Activated CD8-positive, alpha-beta memory T cell treated with anti-CD3 and anti-CD28 coated beads, Interleukin-2, amount 50 U/mL, for 48 hours (primary cell): ENCODE data around the gene KCNT1.

Experiments used
- DNase-seq: peaks from one replicate; pipeline ENCODE4 v3.0.0-alpha.2; 2020

The KCNT1 gene

DNA sequence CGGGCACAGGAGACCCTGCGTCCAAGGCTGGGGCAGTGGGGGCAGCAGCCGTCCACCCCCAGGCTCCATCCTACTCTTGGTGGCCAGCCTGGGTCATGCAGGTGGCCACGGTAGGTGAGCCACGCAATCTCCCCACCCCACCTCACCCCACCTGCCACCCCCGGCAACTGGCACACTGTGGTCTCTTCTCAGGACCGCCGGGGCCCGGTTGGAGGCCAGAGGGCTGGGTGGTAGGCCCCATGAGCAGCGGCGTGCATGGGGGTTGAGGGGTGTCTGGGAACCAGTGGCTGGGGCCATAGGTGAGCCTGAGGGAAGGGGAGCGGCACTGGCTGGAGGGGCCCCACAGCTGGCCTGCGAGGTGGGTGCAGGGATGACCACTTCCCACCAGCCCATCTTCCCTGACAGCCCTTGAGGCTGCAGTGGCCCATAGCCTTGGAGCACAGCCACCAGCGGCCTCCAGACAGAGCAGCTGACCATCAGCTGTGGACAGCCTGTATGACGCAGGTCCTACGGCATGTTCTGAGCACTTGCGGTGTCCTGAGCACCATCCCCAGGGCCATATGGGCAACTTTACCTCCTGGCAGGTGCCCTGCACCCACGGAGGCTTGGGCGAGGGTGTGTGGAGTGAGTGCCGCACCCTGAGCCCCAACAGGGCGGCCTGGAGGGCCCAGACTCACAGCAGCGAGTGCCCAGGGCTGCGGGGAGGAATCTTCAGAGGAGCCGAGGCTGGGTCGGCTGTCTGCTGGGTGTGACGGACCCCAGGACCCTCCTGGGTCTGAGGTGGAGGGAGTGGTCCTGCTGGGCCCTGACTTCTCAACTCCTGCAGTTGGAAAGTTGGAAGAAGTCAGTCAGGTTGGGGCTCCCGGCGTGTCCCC, 47.4 kb downstream of the KCNT1 start:
- no peak for DNase-seq

DNA sequence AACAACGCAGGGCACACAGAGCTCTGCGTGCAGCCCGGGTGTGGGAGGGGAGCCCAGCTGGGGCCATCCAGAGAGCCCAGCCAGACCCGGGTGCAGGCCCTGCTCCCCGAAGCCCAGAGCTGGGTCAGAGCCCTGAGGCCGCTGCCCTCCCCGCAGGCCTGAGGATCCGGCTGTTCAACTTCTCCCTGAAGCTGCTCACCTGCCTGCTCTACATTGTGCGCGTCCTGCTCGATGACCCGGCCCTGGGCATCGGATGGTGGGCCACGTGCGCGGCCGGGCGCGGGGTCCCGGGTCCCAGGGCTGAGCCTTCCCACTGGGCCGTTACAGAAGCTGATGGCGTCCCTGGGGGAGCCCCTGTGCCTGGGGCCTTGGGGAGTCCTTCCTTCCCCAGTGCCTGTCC, 48.8 kb downstream of the KCNT1 start:
- no peak for DNase-seq

DNA sequence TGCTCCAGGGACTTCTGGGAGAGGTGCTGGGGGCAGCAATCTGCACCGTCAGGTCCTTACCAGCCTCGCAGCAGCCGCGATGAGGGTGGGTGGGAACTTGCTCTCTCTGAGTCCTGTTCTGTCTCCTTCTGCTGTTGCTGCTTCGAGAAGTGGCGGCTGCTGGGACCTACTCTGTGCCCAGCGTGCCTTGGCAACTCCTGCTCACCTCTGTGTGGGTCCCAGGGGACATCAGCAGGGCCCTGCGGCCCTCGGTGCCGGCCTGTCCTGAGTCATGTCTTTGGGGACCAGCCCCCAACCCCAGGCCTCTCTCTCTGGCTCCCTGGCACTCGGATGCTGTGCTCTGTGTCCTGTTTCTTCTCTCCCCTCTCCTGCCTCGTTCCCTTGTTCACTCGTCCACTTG, 49.5 kb downstream of the KCNT1 start:
- DNase-seq, result no peak

DNA sequence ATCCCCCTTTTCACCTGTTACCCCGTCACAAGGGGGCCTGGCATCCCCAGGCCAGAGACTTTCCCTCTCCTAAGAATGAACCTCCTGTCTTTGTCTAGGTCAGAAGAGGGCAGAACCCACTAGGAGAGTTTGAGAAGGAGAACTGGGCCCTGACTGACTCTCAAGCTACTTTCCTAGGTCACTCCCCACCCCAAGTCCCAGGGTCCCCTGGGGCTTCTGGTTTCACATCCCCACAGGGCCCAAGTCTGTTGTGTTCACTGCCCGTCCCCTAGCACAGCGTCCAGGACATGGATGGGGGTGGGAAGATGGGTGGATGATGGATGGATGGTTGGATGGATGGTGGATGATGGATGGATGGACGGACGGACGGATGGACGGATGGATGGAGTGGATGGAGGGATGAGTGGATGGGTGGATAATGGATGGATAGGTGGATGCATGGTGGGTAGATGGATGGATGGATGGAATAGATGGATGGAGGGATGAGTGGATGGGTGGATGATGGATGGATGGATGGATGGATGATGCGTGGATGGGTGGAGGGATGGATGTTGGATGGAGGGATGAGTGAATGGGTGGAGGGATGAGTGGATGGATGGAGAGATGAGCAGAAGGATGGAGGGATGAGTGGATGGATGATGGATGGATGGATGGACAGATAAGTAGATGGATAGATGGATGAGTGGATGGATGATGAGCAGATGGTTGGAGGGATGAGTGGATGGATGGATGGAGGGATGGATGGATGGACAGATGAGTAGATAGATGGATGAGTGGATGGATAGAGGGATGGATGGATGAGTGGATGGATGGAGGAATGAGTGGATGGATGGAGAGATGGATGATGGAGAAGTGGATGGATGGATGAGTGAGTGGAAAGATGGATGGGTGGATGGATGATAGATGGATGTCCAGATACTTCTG, 50.6 kb downstream of the KCNT1 start:
- no peak for DNase-seq

DNA sequence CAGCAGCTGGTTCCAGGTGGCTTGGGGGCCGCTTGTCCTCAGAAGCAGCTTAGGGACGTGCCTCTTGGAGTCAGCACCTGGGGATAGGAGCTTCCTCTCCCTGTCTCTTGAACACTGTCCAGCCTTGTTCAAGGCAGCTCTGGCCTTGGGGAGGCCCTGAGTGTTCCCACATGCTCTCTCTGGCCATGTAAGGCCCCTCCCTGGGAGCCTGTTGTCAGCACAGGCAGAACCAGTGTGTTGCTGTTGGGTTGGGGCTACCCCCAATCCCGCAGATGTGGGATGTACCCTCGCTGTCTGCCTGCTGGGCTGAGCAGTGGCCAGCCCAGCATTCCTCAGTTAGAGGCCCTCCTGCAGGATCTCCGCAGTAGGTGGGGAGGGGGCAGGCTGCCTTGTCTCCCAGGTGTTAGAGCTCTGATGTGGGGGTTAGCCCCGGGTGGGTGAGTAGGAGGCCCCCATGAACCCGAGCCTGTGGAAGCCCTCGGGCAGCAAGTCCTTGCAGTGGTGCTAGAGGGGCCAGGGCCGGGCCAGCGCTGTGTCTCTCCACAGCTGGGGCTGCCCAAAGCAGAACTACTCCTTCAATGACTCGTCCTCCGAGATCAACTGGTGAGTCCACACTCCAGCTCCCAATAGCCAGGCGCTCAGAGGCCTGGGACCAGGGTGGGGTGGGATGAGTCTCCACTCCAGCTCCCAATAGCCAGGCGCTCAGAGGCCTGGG, 51.6 kb downstream of the KCNT1 start:
- no peak for DNase-seq

DNA sequence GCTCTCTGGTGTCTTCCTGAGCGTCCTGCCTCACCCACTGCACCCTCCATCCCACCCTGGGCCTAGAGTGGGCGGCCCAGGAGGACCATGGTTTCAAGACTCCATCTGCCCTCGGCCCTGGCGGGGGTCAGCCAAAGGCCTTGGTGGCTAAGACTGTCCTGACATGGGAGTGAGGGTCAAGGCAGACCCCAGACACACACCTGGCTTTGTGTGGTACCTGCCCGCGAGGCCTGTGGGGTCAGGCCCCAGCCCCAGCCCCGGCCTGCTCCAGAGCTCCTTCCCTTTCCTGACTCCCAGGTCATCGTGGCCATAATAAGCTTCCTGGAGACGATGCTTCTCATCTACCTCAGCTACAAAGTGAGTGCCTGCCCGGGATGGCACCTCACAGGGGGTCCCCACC, 54.6 kb downstream of the KCNT1 start:
- no peak for DNase-seq

DNA sequence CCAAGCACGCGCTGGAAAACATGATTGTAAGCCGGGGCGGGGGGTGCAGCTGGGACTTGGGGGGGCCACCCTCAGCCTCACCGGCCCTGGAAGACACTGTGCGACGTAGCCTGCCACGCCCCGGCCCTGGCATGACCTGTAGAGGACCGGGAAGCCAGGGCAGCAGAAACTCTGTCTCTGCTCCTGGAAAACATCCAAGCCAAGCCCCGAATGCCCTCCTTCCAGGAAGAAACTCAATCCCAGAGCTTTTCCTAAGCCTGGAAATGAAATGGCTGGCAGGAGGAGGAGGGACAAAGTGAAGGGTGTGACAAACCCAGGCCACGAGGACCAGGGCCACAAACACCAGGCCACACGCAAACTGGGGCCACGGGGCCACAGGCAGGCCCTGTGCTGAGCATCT, 55.4 kb downstream of the KCNT1 start:
- DNase-seq, result no peak

DNA sequence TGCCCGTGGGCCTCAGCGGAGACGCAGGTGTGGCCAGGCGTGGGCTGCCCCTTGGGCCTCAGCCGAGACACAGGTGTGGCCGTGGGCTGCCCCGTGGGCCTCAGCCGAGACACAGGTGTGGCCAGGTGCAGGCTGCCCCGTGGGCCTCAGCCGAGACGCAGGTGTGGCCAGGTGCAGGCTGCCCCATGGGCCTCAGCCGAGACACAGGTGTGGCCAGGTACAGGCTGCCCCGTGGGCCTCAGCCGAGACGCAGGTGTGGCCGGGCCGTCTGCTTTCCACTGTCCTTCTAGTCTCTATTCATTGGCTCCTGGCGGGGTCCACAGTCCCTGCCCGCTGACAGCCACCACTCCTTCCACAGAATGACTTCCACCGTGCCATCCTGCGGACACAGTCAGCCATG, 56.1 kb downstream of the KCNT1 start:
- DNase-seq, result no peak

DNA sequence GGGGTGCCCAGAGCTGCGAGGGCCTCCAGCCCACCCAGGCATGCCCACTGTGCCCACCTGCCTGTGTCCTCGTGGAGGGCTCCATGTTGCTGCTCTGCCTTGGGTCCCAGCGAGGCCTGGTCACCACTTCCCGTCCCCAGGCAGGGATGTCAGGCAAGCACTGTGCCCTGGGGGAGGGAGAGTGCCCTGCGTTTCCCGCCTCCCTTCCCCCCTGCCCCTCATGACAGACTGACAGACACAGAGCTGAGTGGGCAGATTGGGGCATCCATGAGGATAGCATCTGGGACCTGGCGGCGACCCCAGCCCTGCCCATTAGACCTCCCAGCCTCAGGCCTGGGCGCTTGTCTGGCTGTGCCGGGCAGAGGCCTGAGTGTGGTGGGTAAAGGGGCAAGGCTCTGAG, 56.9 kb downstream of the KCNT1 start:
- DNase-seq, result no peak

DNA sequence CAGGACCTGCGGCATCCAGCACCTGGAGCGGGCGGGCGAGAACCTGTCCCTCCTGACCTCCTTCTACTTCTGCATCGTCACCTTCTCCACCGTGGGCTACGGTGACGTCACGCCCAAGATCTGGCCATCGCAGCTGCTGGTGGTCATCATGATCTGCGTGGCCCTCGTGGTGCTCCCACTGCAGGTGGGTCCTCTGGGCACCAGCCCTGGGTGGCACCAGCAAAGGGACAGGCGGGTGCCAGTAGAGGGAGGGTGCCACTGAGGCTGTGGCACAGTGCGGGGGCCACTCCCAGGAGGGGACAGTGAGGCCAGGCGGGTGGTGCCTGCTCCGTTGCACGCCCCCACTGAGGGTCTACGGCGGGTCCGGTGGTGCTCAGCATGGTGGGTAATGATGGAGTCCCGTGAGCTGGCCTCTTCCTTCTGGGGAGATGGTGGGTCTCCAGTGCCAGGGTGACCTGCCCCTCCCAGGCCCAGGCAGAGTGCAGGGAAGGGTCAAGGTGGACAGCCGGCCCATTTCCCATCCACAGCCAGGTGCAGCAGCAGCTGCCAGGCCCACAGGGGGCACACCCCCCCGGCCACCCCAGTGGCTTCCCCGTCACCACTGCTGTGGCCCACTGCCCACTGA, 57.8 kb downstream of the KCNT1 start:
- DNase-seq, result no peak

DNA sequence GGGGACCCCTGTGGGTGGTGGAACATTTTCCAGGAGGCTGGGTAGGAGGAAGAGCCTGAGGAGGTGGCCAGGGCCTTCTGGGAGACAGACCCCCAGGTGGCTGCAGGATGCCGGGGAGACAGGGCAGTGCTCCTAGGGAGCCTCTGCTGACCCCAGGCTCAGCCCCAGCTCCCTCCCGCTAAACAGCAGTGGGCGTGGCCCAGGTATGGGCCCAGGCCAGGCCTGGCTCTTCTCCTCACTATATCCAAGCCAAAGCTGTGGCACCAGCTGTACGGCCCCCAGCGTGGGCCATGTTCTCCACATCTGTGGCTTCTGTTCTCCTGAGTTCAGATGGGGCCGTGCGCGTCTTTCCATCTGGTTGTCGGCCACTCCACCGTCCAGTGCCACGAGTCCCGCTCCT, 58.5 kb downstream of the KCNT1 start:
- no peak for DNase-seq

DNA sequence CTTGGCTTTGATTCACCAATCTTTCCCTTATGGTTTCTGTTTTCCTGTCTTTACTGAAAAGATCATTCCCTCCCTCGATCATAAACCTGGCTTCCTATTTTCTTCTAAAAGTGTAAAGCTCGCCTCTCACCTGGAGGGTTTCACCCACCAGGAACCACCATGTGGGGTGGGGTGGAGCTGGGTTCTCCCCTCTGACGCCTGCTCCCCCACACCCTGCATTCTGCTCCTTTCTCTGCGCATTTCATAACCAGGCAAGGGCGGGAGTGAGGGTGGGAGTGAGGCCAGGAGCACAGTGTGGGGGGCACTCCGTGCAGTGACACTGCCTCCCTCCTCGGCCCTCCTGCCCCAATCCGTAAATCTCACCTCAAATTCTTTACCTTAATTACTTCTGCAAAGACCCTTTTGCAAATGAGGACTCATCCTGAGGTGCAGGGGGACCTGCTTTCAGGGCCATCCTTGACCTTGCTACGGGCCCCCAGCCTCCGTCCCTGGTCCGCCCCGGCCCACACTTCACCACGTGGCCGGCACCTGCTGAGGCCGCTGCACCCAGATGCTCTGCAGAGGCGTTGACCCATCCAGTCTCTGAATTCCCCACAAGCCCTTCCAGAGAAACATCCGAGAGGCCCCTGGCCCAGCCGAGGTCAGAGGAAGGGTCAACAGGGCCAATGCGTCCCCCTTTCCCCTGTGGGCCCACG, 59.3 kb downstream of the KCNT1 start:
- DNase-seq, result no peak

DNA sequence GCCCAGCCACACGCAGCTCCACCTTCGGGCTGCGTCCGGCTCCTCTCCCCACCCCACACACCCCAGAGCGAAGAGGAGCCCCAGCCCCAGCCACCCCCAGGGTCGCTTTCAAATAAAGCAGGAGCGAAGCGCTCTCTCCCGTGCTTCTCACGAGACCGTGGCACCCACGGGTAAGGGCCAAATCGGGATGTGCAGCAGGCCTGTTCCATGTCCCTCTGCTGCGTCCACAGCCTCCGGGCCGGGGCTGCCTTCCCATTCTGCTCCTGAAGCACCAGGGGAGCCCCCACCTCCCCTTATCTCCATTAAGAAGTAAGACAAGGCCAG, 59.8 kb downstream of the KCNT1 start:
- DNase-seq, result no peak

DNA sequence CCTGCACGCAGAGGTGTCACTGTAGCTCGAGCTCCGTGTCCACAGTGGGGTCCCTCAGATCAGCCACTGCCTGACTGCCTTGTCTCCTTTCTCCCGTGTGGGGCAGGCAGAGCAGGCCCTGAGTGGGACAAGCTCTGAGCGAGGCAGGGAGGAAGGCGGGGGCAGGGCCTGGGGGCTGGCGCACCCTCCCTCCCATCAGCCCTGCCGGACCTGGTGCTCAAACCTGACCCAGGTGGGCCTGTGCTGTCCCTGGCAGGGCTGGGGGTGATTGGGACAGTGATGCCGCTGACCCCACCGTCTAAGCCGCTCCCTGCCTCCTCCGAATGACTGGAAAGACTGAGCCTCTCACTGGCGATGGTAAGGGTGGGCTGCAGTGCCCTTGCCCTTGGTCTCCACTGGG, 60.9 kb downstream of the KCNT1 start:
- DNase-seq, result no peak

DNA sequence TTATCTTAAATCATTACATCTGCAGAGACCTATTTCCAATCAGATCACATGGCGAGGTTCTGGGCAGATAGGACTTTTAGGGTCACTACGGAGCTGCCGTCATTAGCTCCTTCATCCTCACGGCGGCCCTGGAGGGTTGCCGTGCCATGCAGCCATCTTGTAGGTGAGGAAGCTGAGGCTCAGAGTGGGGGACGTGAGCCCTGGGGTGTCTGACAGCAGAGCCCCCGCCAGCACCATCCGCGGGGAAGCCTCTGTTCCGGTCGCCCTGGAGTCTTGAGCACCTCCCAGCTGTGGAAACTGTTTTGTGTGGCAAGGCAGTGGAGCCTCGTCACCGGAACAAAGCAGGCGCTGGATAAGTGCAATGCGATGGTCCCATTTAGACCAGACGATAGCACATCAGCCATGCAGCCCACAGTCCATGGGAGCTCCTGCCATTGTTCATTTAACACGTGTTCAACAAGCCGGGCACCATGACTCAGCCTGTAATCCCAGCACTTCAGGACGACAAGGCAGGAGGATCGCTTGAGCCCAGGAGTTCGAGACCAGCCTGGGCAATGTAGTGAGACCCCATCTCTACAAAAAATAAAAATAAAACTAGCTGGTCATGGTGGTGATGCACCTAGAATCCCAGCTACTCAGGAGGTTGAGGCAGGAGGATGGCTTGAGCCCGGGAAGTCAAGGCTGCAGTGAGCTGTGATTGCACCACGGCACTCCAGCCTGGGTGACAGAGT, 61.9 kb downstream of the KCNT1 start:
- no peak for DNase-seq

DNA sequence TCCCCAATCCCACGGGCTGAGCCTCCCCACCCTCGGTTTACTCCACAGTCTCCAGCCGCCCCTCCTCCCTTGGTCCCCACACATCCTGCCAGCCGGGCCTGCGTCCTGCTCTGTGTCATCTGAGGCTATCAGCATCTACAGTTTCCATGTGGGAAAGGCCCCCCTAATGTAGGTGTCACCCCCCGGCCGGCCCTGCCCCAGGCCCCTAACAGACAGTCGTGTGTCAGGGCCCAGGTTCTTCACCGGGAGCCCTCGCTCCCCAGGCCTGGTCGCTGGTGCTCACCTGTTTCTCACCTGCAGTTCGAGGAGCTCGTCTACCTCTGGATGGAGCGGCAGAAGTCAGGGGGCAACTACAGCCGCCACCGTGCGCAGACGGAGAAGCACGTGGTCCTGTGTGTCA, 62.7 kb downstream of the KCNT1 start:
- no peak for DNase-seq

DNA sequence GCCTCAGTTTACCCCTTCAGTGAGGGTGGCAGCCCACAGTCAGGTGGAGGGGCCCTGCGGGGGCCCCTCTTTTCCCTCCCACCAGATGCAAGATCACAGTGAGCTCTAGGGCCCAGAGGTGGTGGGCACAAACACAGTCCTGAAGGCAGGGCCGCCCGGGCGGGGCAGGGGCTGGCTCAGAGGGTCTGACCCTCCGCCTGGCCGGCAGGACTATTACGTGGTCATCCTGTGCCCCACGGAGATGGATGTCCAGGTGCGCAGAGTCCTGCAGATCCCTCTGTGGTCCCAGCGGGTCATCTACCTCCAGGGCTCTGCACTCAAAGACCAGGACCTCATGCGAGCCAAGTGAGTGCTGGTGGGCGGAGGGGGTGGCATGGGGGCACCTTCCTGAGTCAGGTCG, 63.4 kb downstream of the KCNT1 start:
- DNase-seq, result no peak

DNA sequence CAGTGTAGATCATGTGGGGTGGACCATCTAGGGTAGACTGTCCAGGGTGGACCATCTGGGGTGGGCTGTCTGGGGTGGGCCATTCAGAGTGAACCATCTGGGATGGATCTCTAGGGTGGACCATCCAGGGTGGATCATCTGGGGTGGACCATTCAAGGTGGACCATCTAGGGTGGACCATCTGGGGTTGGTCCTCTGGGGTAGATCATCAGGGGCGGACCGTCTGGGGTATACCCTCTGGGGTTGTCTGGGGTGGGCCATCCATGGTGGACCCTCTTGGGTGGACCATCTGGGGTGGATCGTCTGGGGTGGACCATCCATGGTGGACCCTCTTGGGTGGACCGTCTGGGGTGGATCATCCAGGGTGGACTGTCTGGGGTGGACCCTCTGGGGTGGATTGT, 64.3 kb downstream of the KCNT1 start:
- DNase-seq, result no peak

DNA sequence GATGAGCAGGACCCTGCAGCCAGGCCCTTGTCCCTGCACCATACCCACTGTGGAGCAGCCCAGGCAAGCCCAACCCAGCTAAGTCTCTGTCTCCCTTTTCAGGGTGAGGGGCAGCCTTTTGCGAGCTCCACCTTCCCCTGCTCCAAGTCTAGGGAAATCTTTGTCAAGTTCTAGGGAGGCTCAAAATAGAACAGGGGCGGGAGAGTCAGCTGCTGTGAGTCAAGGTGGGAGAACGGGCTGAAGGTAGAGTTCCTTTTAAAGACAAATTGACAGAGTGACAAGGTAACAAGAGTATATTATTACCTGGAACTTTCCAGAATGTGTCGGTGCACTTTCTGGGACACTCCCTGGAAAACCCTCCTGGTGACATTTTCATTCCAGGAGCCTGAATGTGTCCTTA, 64.7 kb downstream of the KCNT1 start:
- DNase-seq, result no peak

DNA sequence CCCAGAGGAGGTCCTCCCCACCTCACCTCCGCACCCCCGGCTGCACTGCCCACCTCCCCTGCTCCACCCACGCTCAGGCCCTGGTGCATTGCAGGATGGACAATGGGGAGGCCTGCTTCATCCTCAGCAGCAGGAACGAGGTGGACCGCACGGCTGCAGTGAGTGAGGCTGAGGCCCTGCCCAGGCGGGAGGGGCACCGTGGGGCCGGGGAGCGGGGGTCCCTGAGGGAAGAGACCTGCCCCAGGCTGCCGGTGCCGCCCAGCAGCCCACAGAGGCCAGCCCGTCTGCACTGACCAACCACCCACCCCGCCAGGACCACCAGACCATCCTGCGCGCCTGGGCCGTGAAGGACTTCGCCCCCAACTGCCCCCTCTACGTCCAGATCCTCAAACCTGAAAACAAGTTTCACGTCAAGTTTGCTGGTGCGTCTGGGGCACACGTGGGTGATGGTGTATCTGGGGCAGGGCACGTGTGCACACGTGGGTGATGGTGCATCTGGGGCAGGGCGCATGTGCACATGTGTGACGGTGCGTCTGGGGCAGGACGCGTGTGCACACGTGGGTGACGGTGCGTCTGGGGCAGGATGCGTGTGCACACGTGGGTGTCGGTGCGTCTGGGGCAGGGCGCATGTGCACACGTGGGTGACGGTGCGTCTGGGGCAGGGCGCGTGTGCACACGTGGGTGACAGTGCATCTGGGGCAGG, 66.7 kb downstream of the KCNT1 start:
- no peak for DNase-seq
